GM12892 (cell line): Measurements from ENCODE around the gene TEX2.

ENCODE experiments used
- POLR2A ChIP-seq: IDR thresholded peaks from 2 replicates; pipeline ENCODE4 v1.6.1; 2011; ENCODE audit warnings: low read depth, low read length, control low read depth
- POLR2AphosphoS5 ChIP-seq: IDR thresholded peaks from 2 replicates; pipeline ENCODE4 v1.6.1; 2011; ENCODE audit warnings: low read depth, low read length, control low read depth

- no peak for TF ChIP-seq POLR2A
- TF ChIP-seq POLR2AphosphoS5: no peak
Observed at GRCh38 chr17:64309021-64309420, 46.0 kb upstream of the TEX2 start.
